Breast epithelium (tissue), 4 donors: Measurements from ENCODE around the gene APBA1. TPM values are rescaled to one million over a fixed set of nuclear protein-coding genes. Genes with fewer than 3 reads are reported as not detected.
"Not testable (repeated sequence)": the region's sequence is repeated elsewhere in the genome, so short reads cannot be mapped to it uniquely, and the experiment has no call there.

ENCODE experiments used
- DNase-seq, 2 donors: peaks; one replicate each; pipeline ENCODE4 v3.0.0-alpha.2; 2019; ENCODE audit warnings: low spot score in 2 of 2
- H3K27ac ChIP-seq, 2 donors: fragments of 200-600 bp; sonication (generic) in 1 of 2; one replicate each; pipeline ENCODE4 v1.5.1; 2016 to 2019; ENCODE audit warnings: mild to moderate bottlenecking in 1 of 2
- H3K27me3 ChIP-seq, 2 donors: fragments of 200-600 bp; sonication (generic) in 1 of 2; one replicate each; pipeline versions ENCODE4 v1.5.1 to v1.6.0; 2017 to 2019; ENCODE audit warnings: control low read depth in 1 of 2, mild to moderate bottlenecking in 1 of 2
- H3K36me3 ChIP-seq: fragments of 200-600 bp; one replicate; pipeline ENCODE4 v1.5.1; 2019
- H3K4me1 ChIP-seq, 2 donors: fragments of 200-600 bp; sonication (generic); one replicate each; pipeline ENCODE4 v1.5.1; 2016 to 2019; ENCODE audit warnings: control low read depth in 1 of 2
- H3K4me3 ChIP-seq, 3 donors: fragments of 200-600 bp; sonication (generic); 1 replicate in 2 of 3; 2 replicates in 1 of 3; pipeline ENCODE4 v1.5.1; 2016 to 2019; ENCODE audit warnings: mild to moderate bottlenecking in 3 of 3, moderate library complexity in 2 of 3
- H3K9me3 ChIP-seq, 2 donors: fragments of 200-600 bp; sonication (generic) in 1 of 2; one replicate each; pipeline ENCODE4 v1.5.1; 2016 to 2019; ENCODE audit warnings: control low read depth in 1 of 2
- POLR2A ChIP-seq: fragments of 450-650 bp; IDR thresholded peaks from one replicate; pipeline ENCODE4 v1.6.1; 2016; ENCODE audit warnings: antibody characterized with exemption, mild to moderate bottlenecking, moderate library complexity
- POLR2AphosphoS5 ChIP-seq, 3 donors: sonication (generic); formaldehyde crosslinking; IDR thresholded peaks; one replicate each; pipeline ENCODE4 v1.6.1; 2017; ENCODE audit warnings: antibody characterized with exemption in 3 of 3
- intact Hi-C: fragments of 100-400 bp; cut with DNase I; formaldehyde crosslinking; loops from one replicate; pipeline ENCODE4 v1.15.1; 2023; ENCODE audit warnings: low total_unique reads
- total RNA-seq, 3 donors: library from RNA; depleted of rRNA; stranded (reverse); fragments of >200 nt; gene quantifications; one replicate each; pipeline ENCODE4 v1.1.0, GENCODE V29; 2016
- TF ChIP-seq, protein P1 (sequence below), 3 donors: fragments of 450-650 bp; IDR thresholded peaks; one replicate each; pipeline ENCODE4 v1.5.1; 2016 to 2017; ENCODE audit warnings: antibody characterized with exemption in 3 of 3, mild to moderate bottlenecking in 3 of 3, moderate library complexity in 3 of 3

The APBA1 gene
- total RNA-seq, 3 donors from 2014 or later: 6.9 to 8.0 (median 7.8) TPM

DNA sequence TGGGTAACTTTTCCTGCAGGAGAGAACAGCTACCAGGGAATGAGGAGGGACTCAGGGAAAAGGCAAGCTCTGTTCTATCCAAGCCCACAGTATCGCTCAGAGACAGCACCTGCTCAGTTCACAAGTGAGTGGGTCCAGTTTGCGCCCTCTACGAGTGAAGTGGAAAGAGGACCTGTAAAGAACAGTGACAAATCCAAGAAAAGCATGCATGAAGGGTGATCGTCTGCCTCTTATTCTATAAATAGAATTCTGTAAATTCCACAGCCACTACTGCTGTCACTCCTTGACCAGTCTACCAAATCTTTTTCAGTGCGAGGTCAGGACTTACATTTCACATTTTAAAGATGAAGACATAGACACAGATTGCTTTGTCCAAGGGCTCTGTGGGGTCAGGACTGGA, 229.7 kb downstream of the APBA1 start:
- no peaks in the 10 kb centered on the region for H3K9me3 ChIP-seq
- no peaks in the 10 kb centered on the region for H3K27me3 ChIP-seq
- no peak overlapping the region for H3K4me3 ChIP-seq
- intact Hi-C loops: loop anchor here (10.0 kb wide), 1 partner anchor 282 kb away; no protein-coding TSS in a partner anchor
- H3K4me1 ChIP-seq: no peaks in the 10 kb centered on the region
- TF ChIP-seq POLR2A: no peak
- TF ChIP-seq POLR2AphosphoS5 (IDR thresholded peaks at IDR 0.05): no peak
- TF ChIP-seq, protein P1, sequence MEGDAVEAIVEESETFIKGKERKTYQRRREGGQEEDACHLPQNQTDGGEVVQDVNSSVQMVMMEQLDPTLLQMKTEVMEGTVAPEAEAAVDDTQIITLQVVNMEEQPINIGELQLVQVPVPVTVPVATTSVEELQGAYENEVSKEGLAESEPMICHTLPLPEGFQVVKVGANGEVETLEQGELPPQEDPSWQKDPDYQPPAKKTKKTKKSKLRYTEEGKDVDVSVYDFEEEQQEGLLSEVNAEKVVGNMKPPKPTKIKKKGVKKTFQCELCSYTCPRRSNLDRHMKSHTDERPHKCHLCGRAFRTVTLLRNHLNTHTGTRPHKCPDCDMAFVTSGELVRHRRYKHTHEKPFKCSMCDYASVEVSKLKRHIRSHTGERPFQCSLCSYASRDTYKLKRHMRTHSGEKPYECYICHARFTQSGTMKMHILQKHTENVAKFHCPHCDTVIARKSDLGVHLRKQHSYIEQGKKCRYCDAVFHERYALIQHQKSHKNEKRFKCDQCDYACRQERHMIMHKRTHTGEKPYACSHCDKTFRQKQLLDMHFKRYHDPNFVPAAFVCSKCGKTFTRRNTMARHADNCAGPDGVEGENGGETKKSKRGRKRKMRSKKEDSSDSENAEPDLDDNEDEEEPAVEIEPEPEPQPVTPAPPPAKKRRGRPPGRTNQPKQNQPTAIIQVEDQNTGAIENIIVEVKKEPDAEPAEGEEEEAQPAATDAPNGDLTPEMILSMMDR (IDR thresholded peaks at IDR 0.05): no peak
- DNase-seq: no peak
- no peaks in the 10 kb centered on the region for H3K36me3 ChIP-seq
- H3K27ac ChIP-seq: no peak overlapping the region

DNA sequence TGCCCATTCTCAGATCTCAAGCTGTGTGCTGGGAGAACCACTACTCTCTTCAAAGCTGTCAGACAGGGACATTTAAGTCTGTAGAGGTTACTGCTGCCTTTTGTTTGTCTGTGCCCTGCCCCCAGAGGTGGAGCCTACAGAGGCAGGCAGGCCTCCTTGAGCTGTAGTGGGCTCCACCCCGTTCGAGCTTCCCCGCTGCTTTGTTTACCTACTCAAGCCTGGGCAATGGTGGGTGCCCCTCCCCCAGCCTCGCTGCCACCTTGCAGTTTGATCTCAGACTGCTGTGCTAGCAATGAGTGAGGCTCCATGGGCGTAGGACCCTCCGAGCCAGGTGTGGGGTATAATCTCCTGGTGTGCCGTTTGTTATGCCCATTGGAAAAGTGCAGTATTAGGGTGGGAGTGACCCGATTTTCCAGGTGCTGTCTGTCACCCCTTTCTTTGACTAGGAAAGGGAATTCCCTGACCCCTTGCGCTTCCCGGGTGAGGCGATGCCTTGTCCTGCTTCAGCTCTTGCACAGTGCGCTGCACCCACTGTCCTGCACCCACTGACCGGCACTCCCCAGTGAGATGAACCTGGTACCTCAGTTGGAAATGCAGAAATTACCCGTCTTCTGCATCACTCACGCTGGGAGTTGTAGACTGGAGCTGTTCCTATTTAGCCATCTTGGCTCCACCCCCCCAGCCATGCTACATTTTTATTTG, 231.8 kb downstream of the APBA1 start:
- intact Hi-C loops: loop anchor here (10.0 kb wide), 1 partner anchor 284 kb away; no protein-coding TSS in a partner anchor
- H3K4me1 ChIP-seq, H3K4me3 ChIP-seq, H3K9me3 ChIP-seq, H3K27ac ChIP-seq, H3K36me3 ChIP-seq, DNase-seq, H3K27me3 ChIP-seq: not testable (repeated sequence)

DNA sequence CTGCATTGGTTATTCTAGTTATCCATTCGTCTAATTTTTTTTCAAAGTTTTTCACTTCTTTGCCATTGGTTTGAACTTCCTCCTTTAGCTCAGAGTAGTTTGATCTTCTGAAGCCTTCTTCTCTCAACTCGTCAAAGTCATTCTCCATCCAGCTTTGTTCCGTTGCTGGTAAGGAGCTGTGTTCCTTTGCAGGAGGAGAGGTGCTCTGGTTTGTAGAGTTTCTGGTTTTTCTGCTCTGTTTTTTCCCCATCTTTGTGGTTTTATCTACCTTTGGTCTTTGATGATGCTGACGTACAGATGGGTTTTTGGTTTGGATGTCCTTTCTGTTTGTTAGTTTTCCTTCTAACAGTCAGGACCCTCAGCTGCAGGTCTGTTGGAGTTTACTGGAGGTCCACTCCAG, 232.5 kb downstream of the APBA1 start:
- DNase-seq, H3K4me3 ChIP-seq, H3K4me1 ChIP-seq, H3K27me3 ChIP-seq, H3K9me3 ChIP-seq, H3K27ac ChIP-seq, H3K36me3 ChIP-seq: not testable (repeated sequence)
- intact Hi-C loops: loop anchor here (10.0 kb wide), 1 partner anchor 285 kb away; no protein-coding TSS in a partner anchor

GRCh38 chr9:69433968-69434367, 238.2 kb downstream of the APBA1 start:
- Histone ChIP-seq H3K27ac (no peak overlapping the region), H3K27me3 (no peaks in the 10 kb centered on the region), H3K4me1 (no peaks in the 10 kb centered on the region), H3K36me3 (no peaks in the 10 kb centered on the region), H3K4me3 (no peak overlapping the region), H3K9me3 (no peaks in the 10 kb centered on the region)
- TF ChIP-seq, protein P1 (IDR thresholded peaks at IDR 0.05): no peak
- no peak for TF ChIP-seq POLR2AphosphoS5 (IDR thresholded peaks at IDR 0.05)
- no peak for TF ChIP-seq POLR2A
- intact Hi-C loops: no loop called here
- no peak for DNase-seq

DNA sequence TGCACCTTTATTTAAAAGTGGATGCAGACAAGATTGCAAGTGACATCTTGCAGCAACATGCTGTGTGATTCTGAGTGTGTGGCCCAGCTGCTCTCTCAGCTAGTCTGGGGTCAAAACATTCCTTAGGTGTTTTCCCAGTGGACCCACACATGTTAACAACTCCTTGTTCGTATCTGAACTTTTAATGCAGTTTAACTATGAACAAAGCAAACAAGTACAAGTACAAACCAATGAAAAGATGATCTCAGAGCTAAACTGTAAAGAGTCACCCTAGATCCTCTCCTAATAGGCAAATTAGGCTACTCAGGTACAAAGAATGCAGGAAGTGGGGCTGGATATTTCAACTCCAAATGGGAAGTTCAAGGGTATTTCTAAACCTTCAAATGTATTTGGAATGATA, 238.8 kb downstream of the APBA1 start:
- TF ChIP-seq POLR2A: no peak
- TF ChIP-seq, protein P1 (IDR thresholded peaks at IDR 0.05): no peak
- TF ChIP-seq POLR2AphosphoS5 (IDR thresholded peaks at IDR 0.05): no peak
- intact Hi-C loops: no loop called here
- H3K4me1 ChIP-seq: no peaks in the 10 kb centered on the region
- no peak overlapping the region for H3K4me3 ChIP-seq
- no peaks in the 10 kb centered on the region for H3K9me3 ChIP-seq
- DNase-seq: no peak
- H3K27ac ChIP-seq: no peak overlapping the region
- no peaks in the 10 kb centered on the region for H3K27me3 ChIP-seq
- no peaks in the 10 kb centered on the region for H3K36me3 ChIP-seq

- Histone ChIP-seq H3K9me3 (no peaks in the 10 kb centered on the region), H3K4me3 (no peak overlapping the region), H3K27ac (no peak overlapping the region), H3K4me1 (no peaks in the 10 kb centered on the region), H3K27me3 (no peaks in the 10 kb centered on the region), H3K36me3 (no peaks in the 10 kb centered on the region)
- TF ChIP-seq, protein P1 (IDR thresholded peaks at IDR 0.05): no peak
- TF ChIP-seq POLR2A (no peak), POLR2AphosphoS5 (IDR thresholded peaks at IDR 0.05) (no peak)
- intact Hi-C loops: no loop called here
- DNase-seq: no peak
These were observed 239.5 kb downstream of the APBA1 start for GRCh38 chr9:69432623-69433022.
